ENCODE data around the gene NBAS. TPM values are rescaled to one million over a fixed set of nuclear protein-coding genes. Genes with fewer than 3 reads are reported as not detected.
"Not testable (repeated sequence)": the region's sequence is repeated elsewhere in the genome, so short reads cannot be mapped to it uniquely, and the experiment has no call there.

NBAS gene
- polyA plus RNA-seq, 6 donors from 2014 or later: 5.4 to 16.4 (median 12.7) TPM

- Mint-ChIP-seq H3K27ac (no peak overlapping the region), H3K27me3 (no peaks in the 10 kb centered on the region), H3K36me3 (peaks cover 0 to 10% of the 10 kb centered on the region in 2 donors), H3K4me3 (no peak overlapping the region), H3K4me1 (no peaks in the 10 kb centered on the region), H3K9me3 (no peaks in the 10 kb centered on the region)
- ATAC-seq (ENCODE audit: low read depth in 2 of 2) (no peak), DNase-seq (no peak)
These were observed 14.6 kb downstream of the NBAS start for GRCh38 chr2:15546297-15547098.

- peaks cover 0 to 7% of the 10 kb centered on the region in 2 donors for H3K36me3 Mint-ChIP-seq
- no peak overlapping the region for H3K4me3 Mint-ChIP-seq
- DNase-seq (no peak), ATAC-seq (ENCODE audit: low read depth in 2 of 2) (no peak)
- H3K4me1 Mint-ChIP-seq: peaks cover 16 to 20% (median 19%) of the 10 kb centered on the region in 3 donors
- H3K27me3 Mint-ChIP-seq: no peaks in the 10 kb centered on the region
- no peak overlapping the region for H3K27ac Mint-ChIP-seq
- H3K9me3 Mint-ChIP-seq: no peaks in the 10 kb centered on the region
These were observed 16.9 kb downstream of the NBAS start for GRCh38 chr2:15544227-15544626.

- no peak overlapping the region for H3K4me3 Mint-ChIP-seq
- DNase-seq (no peak), ATAC-seq (ENCODE audit: low read depth in 2 of 2) (no peak)
- H3K4me1 Mint-ChIP-seq: peaks cover 16 to 25% (median 20%) of the 10 kb centered on the region in 3 donors
- no peaks in the 10 kb centered on the region for H3K9me3 Mint-ChIP-seq
- H3K27me3 Mint-ChIP-seq: no peaks in the 10 kb centered on the region
- H3K27ac Mint-ChIP-seq: no peak overlapping the region
- H3K36me3 Mint-ChIP-seq: no peaks in the 10 kb centered on the region
These were observed 17.6 kb downstream of the NBAS start for GRCh38 chr2:15543541-15543940.

- Mint-ChIP-seq H3K27ac (no peak overlapping the region), H3K27me3 (no peaks in the 10 kb centered on the region), H3K36me3 (no peaks in the 10 kb centered on the region), H3K4me3 (no peak overlapping the region), H3K4me1 (peaks cover 16 to 25% (median 20%) of the 10 kb centered on the region in 3 donors), H3K9me3 (no peaks in the 10 kb centered on the region)
- DNase-seq: no peak
- no peak for ATAC-seq (ENCODE audit: low read depth in 2 of 2)
These were observed 18.1 kb downstream of the NBAS start for GRCh38 chr2:15543053-15543452.

- not testable (repeated sequence) for H3K36me3 Mint-ChIP-seq; H3K27ac Mint-ChIP-seq; H3K27me3 Mint-ChIP-seq; ATAC-seq (ENCODE audit: low read depth in 2 of 2); DNase-seq; H3K4me3 Mint-ChIP-seq; H3K9me3 Mint-ChIP-seq
- H3K4me1 Mint-ChIP-seq: peaks cover 16 to 25% (median 20%) of the 10 kb centered on the region in 3 donors
These were observed 18.9 kb downstream of the NBAS start for GRCh38 chr2:15542269-15542668.

GRCh38 chr2:15540523-15540922, 20.6 kb downstream of the NBAS start:
- H3K27me3 Mint-ChIP-seq, H3K36me3 Mint-ChIP-seq: not testable (repeated sequence)
- H3K27ac Mint-ChIP-seq: peak overlapping the region in 3 of 6 donors; percentile 6 to 50 (median 35)

GRCh38 chr2:15539999-15540398, 21.1 kb downstream of the NBAS start:
- DNase-seq (no peak), ATAC-seq (ENCODE audit: low read depth in 2 of 2) (peak in 1 of 2 donors; percentile 35)
- Mint-ChIP-seq H3K4me1 (peaks cover 16 to 25% (median 20%) of the 10 kb centered on the region in 3 donors), H3K27ac (peak overlapping the region in 5 of 6 donors; percentile 6 to 86 (median 35)), H3K4me3 (peak overlapping the region in 3 of 8 donors; percentile 12 to 18 (median 17)), H3K36me3 (no peaks in the 10 kb centered on the region), H3K9me3 (no peaks in the 10 kb centered on the region), H3K27me3 (no peaks in the 10 kb centered on the region)

More at GRCh38 chr2:15540523-15540922, 20.6 kb downstream of the NBAS start:
- Mint-ChIP-seq H3K4me1 (peaks cover 16 to 25% (median 20%) of the 10 kb centered on the region in 3 donors), H3K4me3 (peak overlapping the region in 3 of 8 donors; percentile 12 to 18 (median 17))
- DNase-seq; ATAC-seq (ENCODE audit: low read depth in 2 of 2); H3K9me3 Mint-ChIP-seq: not testable (repeated sequence)

GRCh38 chr2:15538792-15539191, 22.3 kb downstream of the NBAS start:
- Mint-ChIP-seq H3K4me3 (no peak overlapping the region), H3K27ac (no peak overlapping the region), H3K27me3 (no peaks in the 10 kb centered on the region), H3K4me1 (peaks cover 16 to 25% (median 20%) of the 10 kb centered on the region in 3 donors), H3K36me3 (peaks cover 0 to 5% of the 10 kb centered on the region in 2 donors), H3K9me3 (no peaks in the 10 kb centered on the region)
- ATAC-seq (ENCODE audit: low read depth in 2 of 2) (no peak), DNase-seq (no peak)

GRCh38 chr2:15533860-15534480, 27.2 kb downstream of the NBAS start:
- DNase-seq: no peak
- no peak overlapping the region for H3K27ac Mint-ChIP-seq
- H3K36me3 Mint-ChIP-seq: peaks cover 12 to 15% of the 10 kb centered on the region in 2 donors
- H3K27me3 Mint-ChIP-seq: no peaks in the 10 kb centered on the region
- no peak for ATAC-seq (ENCODE audit: low read depth in 2 of 2)
- peaks cover 0 to 3% (median 0%) of the 10 kb centered on the region in 3 donors for H3K4me1 Mint-ChIP-seq
- H3K9me3 Mint-ChIP-seq: no peaks in the 10 kb centered on the region
- H3K4me3 Mint-ChIP-seq: no peak overlapping the region

GRCh38 chr2:15532996-15533395, 28.1 kb downstream of the NBAS start:
- ATAC-seq (ENCODE audit: low read depth in 2 of 2): no peak
- Mint-ChIP-seq H3K9me3 (no peaks in the 10 kb centered on the region), H3K27me3 (no peaks in the 10 kb centered on the region), H3K4me1 (no peaks in the 10 kb centered on the region), H3K36me3 (peaks cover 12 to 19% of the 10 kb centered on the region in 2 donors), H3K27ac (no peak overlapping the region), H3K4me3 (no peak overlapping the region)
- no peak for DNase-seq

- ATAC-seq (ENCODE audit: low read depth in 2 of 2) (no peak), DNase-seq (no peak)
- H3K4me1 Mint-ChIP-seq: no peaks in the 10 kb centered on the region
- no peak overlapping the region for H3K4me3 Mint-ChIP-seq
- peak overlapping the region in 1 of 6 donors; percentile 65 for H3K27ac Mint-ChIP-seq
- no peaks in the 10 kb centered on the region for H3K9me3 Mint-ChIP-seq
- peaks cover 21 to 31% of the 10 kb centered on the region in 2 donors for H3K36me3 Mint-ChIP-seq
- no peaks in the 10 kb centered on the region for H3K27me3 Mint-ChIP-seq
These were observed 29.9 kb downstream of the NBAS start for GRCh38 chr2:15531095-15531854.

- H3K4me3 Mint-ChIP-seq: no peak overlapping the region
- H3K4me1 Mint-ChIP-seq: no peaks in the 10 kb centered on the region
- peak overlapping the region in 1 of 6 donors; percentile 61 for H3K27ac Mint-ChIP-seq
- no peak for DNase-seq
- peaks cover 28 to 54% of the 10 kb centered on the region in 2 donors for H3K36me3 Mint-ChIP-seq
- H3K9me3 Mint-ChIP-seq: no peaks in the 10 kb centered on the region
- no peaks in the 10 kb centered on the region for H3K27me3 Mint-ChIP-seq
- ATAC-seq (ENCODE audit: low read depth in 2 of 2): no peak
These were observed 33.9 kb downstream of the NBAS start for GRCh38 chr2:15527074-15527739.

- DNase-seq: no peak
- Mint-ChIP-seq H3K36me3 (peaks cover 28 to 31% of the 10 kb centered on the region in 2 donors), H3K27me3 (no peaks in the 10 kb centered on the region), H3K4me1 (no peaks in the 10 kb centered on the region), H3K27ac (peak overlapping the region in 1 of 6 donors; percentile 64), H3K4me3 (no peak overlapping the region), H3K9me3 (no peaks in the 10 kb centered on the region)
- no peak for ATAC-seq (ENCODE audit: low read depth in 2 of 2)
These were observed 39.4 kb downstream of the NBAS start for GRCh38 chr2:15521641-15522181.
